HCT116 (cell line): ENCODE measurements around the gene CC2D1A. TPM values are rescaled to one million over a fixed set of nuclear protein-coding genes. Genes with fewer than 3 reads are reported as not detected.

Experiments
- ATAC-seq: fragments of 200-7000 bp; cut with Tn5 transposase; 2 replicates; pipeline ENCODE4 v1.9.1; 2020; ENCODE audit warnings: mild to moderate bottlenecking, moderate library complexity
- BruUV-seq: library from RNA; stranded (reverse); fragments of 400-500 nt; replicated peaks from 2 replicates; lab custom pipeline; 2021; lab: Mats Ljungman, UMichigan
- CTCF ChIA-PET: fragments of 300-600 bp; sonication (Branson Sonifier 250); formaldehyde crosslinking; loops from one replicate; lab custom pipeline; 2021; ENCODE audit warnings: antibody characterized with exemption; lab: Charles Lee
- POLR2A ChIA-PET: fragments of 300-600, 350-600 bp; sonication (Branson Sonifier 250); formaldehyde crosslinking; loops from one replicate; lab custom pipeline; 2021; ENCODE audit warnings: antibody characterized with exemption; lab: Charles Lee
- RAD21 ChIA-PET, 2 experiments: fragments of 300-600 bp; sonication (Branson Sonifier 250); formaldehyde crosslinking; loops; one replicate each; lab custom pipeline; 2023; ENCODE audit warnings: low total read pairs in 2 of 2; ENCODE audit not compliant: uncharacterized antibody in 2 of 2, unreplicated experiment in 2 of 2, low non-redundant PET in 1 of 2; lab: Charles Lee
- DNase-seq: peaks from one replicate; pipeline ENCODE4 v3.0.0-alpha.2; 2010; ENCODE audit warnings: low read depth, low spot score
- H2AFZ ChIP-seq: fragments of 200-600 bp; shearing (Covaris generic), sonication (generic); 2 replicates; pipeline ENCODE4 v1.6.1; 2017; ENCODE audit warnings: low read depth, mixed run types, mixed read lengths, antibody characterized with exemption, low read length; ENCODE audit not compliant: poor library complexity, severe bottlenecking
- H3K27ac ChIP-seq: 2 replicates; pipeline ENCODE4 v1.5.1; 2012; ENCODE audit warnings: low read depth, low read length
- H3K27me3 ChIP-seq: fragments of 200-600 bp; sonication (generic); 2 replicates; pipeline ENCODE4 v1.6.1; 2016; ENCODE audit warnings: mixed run types, low read length, mixed read lengths; ENCODE audit not compliant: insufficient read depth
- H3K36me3 ChIP-seq, 2 experiments: fragments of 200-500 bp in 1 of 2; fragments of 200-600 bp in 1 of 2; sonication (Bioruptor generic) in 1 of 2; sonication (generic) in 1 of 2; 2 replicates each; pipeline versions ENCODE4 v1.5.1 to v1.6.1; 2014 to 2016; ENCODE audit warnings: low read length in 2 of 2, inconsistent platforms in 1 of 2, mixed read lengths in 1 of 2, mixed run types in 1 of 2; ENCODE audit not compliant: insufficient read depth in 2 of 2, control insufficient read depth in 1 of 2
- H3K4me1 ChIP-seq, 2 experiments: fragments of 200-600 bp in 1 of 2; sonication (generic) in 1 of 2; 2 replicates each; pipeline versions ENCODE4 v1.5.1 to v1.6.1; 2012 to 2017; ENCODE audit warnings: low read length in 2 of 2, inconsistent platforms in 1 of 2, mild to moderate bottlenecking in 1 of 2, mixed read lengths in 1 of 2, mixed run types in 1 of 2, moderate library complexity in 1 of 2; ENCODE audit not compliant: insufficient read depth in 2 of 2, control insufficient read depth in 1 of 2
- H3K4me2 ChIP-seq: fragments of 200-600 bp; sonication (generic); 2 replicates; pipeline ENCODE4 v1.6.1; 2017; ENCODE audit warnings: mixed run types, low read length, mixed read lengths
- H3K4me3 ChIP-seq, 2 experiments: fragments of 200-600 bp in 1 of 2; sonication (generic) in 1 of 2; replicated peaks in 1 of 2; 2 replicates each; pipeline ENCODE4 v1.5.1; 2011 to 2016; ENCODE audit warnings: low read length in 2 of 2, control low read depth in 1 of 2, low read depth in 1 of 2, mild to moderate bottlenecking in 1 of 2, mixed read lengths in 1 of 2, mixed run types in 1 of 2
- H3K79me2 ChIP-seq: fragments of 200-600 bp; sonication (generic); 2 replicates; pipeline ENCODE4 v1.6.1; 2017; ENCODE audit warnings: mild to moderate bottlenecking, mixed run types, low read length, moderate library complexity, mixed read lengths; ENCODE audit not compliant: insufficient read depth
- H3K9ac ChIP-seq: fragments of 200-600 bp; sonication (generic); 2 replicates; pipeline ENCODE4 v1.6.1; 2016; ENCODE audit warnings: low read length, mixed read lengths
- H3K9me2 ChIP-seq: fragments of 200-600 bp; sonication (generic), shearing (Covaris generic); 2 replicates; pipeline ENCODE4 v1.6.1; 2017; ENCODE audit warnings: mixed run types, mild to moderate bottlenecking, moderate library complexity; ENCODE audit not compliant: insufficient read depth
- H3K9me3 ChIP-seq, 2 experiments: fragments of 200-500 bp in 1 of 2; fragments of 200-600 bp in 1 of 2; sonication (Bioruptor generic) in 1 of 2; sonication (generic) in 1 of 2; 2 replicates each; pipeline ENCODE4 v1.6.1; 2014 to 2017; ENCODE audit warnings: low read length in 2 of 2, mixed read lengths in 2 of 2, inconsistent platforms in 1 of 2, low read depth in 1 of 2, mild to moderate bottlenecking in 1 of 2, mixed run types in 1 of 2, moderate library complexity in 1 of 2; ENCODE audit not compliant: control insufficient read depth in 1 of 2, insufficient read depth in 1 of 2
- H4K20me1 ChIP-seq: fragments of 200-600 bp; sonication (generic), shearing (Covaris generic); 2 replicates; pipeline ENCODE4 v1.6.1; 2017; ENCODE audit warnings: mixed run types, mild to moderate bottlenecking, moderate library complexity; ENCODE audit not compliant: insufficient read depth
- CBX3 ChIP-seq: IDR thresholded peaks from 2 replicates; pipeline ENCODE4 v1.6.1; 2012; ENCODE audit warnings: low read depth
- CEBPB ChIP-seq: IDR thresholded peaks from 2 replicates; pipeline ENCODE4 v1.6.1; 2012; ENCODE audit warnings: low read depth
- EZH2 ChIP-seq: fragments of 200-600 bp; sonication (generic); IDR thresholded peaks from 2 replicates; pipeline ENCODE4 v1.6.1; 2017; ENCODE audit warnings: antibody characterized with exemption, mixed run types
- RAD21 ChIP-seq: IDR thresholded peaks from 2 replicates; pipeline ENCODE4 v1.6.1; 2012; ENCODE audit warnings: low read depth, mild to moderate bottlenecking
- SRF ChIP-seq: IDR thresholded peaks from 2 replicates; pipeline ENCODE4 v1.6.1; 2012; ENCODE audit warnings: low read depth
- YY1 ChIP-seq: IDR thresholded peaks from 2 replicates; pipeline ENCODE4 v1.6.1; 2011; ENCODE audit warnings: low read length, low read depth, moderate library complexity, mild to moderate bottlenecking; ENCODE audit not compliant: insufficient replicate concordance; ENCODE audit errors: extremely low read depth
- ZBTB33 ChIP-seq: IDR thresholded peaks from 2 replicates; pipeline ENCODE4 v1.6.1; 2011; ENCODE audit warnings: mild to moderate bottlenecking, low read length, moderate library complexity; ENCODE audit not compliant: insufficient replicate concordance; ENCODE audit errors: extremely low read depth
- intact Hi-C: fragments of 100-400 bp; cut with micrococcal nuclease; formaldehyde crosslinking; loops from 2 replicates; pipeline ENCODE4 v1.10.0; 2022
- total RNA-seq: library from RNA; stranded (reverse); gene quantifications from one replicate; pipeline ENCODE4 v1.2.1, GENCODE V29; 2021; ENCODE audit not compliant: unreplicated experiment
- TF ChIP-seq, protein P1 (sequence below), 3 experiments: fragments of 200-600 bp in 1 of 3; sonication (generic) in 1 of 3; IDR thresholded peaks in 2 of 3; conservative IDR thresholded peaks in 1 of 3; 2 replicates each; pipeline ENCODE4 v1.5.1; 2012 to 2017; ENCODE audit warnings: low read depth in 2 of 3, low read length in 2 of 3, antibody characterized with exemption in 1 of 3, borderline replicate concordance in 1 of 3, control low read depth in 1 of 3, mild to moderate bottlenecking in 1 of 3, mixed read lengths in 1 of 3, mixed run types in 1 of 3, moderate library complexity in 1 of 3; ENCODE audit not compliant: insufficient read depth in 1 of 3

The CC2D1A gene
- total RNA-seq, 1 experiment from 2014 or later: 51.5 TPM

GRCh38 chr19:13875824-13876223 is 30.2 kb upstream of the CC2D1A start:
- no peaks in the 10 kb centered on the region for H3K27me3 ChIP-seq
- DNase-seq: no peak
- no peak overlapping the region for H3K9ac ChIP-seq
- H4K20me1 ChIP-seq: no peaks in the 10 kb centered on the region
- no peaks in the 10 kb centered on the region for H3K36me3 ChIP-seq
- TF ChIP-seq, protein P1, sequence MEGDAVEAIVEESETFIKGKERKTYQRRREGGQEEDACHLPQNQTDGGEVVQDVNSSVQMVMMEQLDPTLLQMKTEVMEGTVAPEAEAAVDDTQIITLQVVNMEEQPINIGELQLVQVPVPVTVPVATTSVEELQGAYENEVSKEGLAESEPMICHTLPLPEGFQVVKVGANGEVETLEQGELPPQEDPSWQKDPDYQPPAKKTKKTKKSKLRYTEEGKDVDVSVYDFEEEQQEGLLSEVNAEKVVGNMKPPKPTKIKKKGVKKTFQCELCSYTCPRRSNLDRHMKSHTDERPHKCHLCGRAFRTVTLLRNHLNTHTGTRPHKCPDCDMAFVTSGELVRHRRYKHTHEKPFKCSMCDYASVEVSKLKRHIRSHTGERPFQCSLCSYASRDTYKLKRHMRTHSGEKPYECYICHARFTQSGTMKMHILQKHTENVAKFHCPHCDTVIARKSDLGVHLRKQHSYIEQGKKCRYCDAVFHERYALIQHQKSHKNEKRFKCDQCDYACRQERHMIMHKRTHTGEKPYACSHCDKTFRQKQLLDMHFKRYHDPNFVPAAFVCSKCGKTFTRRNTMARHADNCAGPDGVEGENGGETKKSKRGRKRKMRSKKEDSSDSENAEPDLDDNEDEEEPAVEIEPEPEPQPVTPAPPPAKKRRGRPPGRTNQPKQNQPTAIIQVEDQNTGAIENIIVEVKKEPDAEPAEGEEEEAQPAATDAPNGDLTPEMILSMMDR (IDR thresholded peaks at IDR 0.05 in 2 of 3, conservative IDR thresholded peaks at IDR 0.05 in 1 of 3; ENCODE audit: borderline replicate concordance in 1 of 3, insufficient read depth in 1 of 3, low read depth in 2 of 3, low read length in 2 of 3): no peak
- no peak for TF ChIP-seq CEBPB
- TF ChIP-seq RAD21: no peak
- TF ChIP-seq ZBTB33: no peak
- no peak for TF ChIP-seq EZH2
- TF ChIP-seq YY1: no peak
- no peak for TF ChIP-seq SRF
- no peak for TF ChIP-seq CBX3
- H3K4me1 ChIP-seq: peaks cover 27 to 39% of the 10 kb centered on the region in 2 experiments
- no peak overlapping the region for H3K27ac ChIP-seq
- no peaks in the 10 kb centered on the region for H3K9me3 ChIP-seq
- ChIA-PET RAD21 (no interaction called here), POLR2A (no interaction called here), CTCF (interaction anchor here (1.2 to 1.6 kb wide), 2 partner anchors 14 to 196 kb away, joined by 3 to 6 read pairs; partner anchors contain the start of gene MISP3)
- H3K4me2 ChIP-seq: no peak overlapping the region
- intact Hi-C loops: no loop called here
- BruUV-seq: no TSS peak
- no peaks in the 10 kb centered on the region for H3K79me2 ChIP-seq
- H3K9me2 ChIP-seq: no peaks in the 10 kb centered on the region
- no peak for ATAC-seq
- no peak overlapping the region for H2AFZ ChIP-seq
- H3K4me3 ChIP-seq: no peak overlapping the region
